Activated T-cell treated with anti-CD3 and anti-CD28 coated beads, Interleukin-2, amount 50 U/mL, for 4 hours (primary cell): ENCODE data around the gene TCAP. TPM values are rescaled to one million over a fixed set of nuclear protein-coding genes. Genes with fewer than 3 reads are reported as not detected.

Experiments
- ATAC-seq, 2 donors: fragments of 200-7000 bp; cut with Tn5 transposase; one replicate each; pipeline ENCODE4 v1.10.0; 2021
- DNase-seq: peaks from one replicate; pipeline ENCODE4 v3.0.0-alpha.2; 2020
- H3K27me3 Mint-ChIP-seq: one replicate; pipeline ENCODE4 v1.8.0; 2021; ENCODE audit warnings: low read depth, mixed read lengths
- H3K36me3 Mint-ChIP-seq: one replicate; pipeline ENCODE4 v1.8.0; 2022; ENCODE audit warnings: mixed read lengths; ENCODE audit not compliant: insufficient read depth
- H3K4me1 Mint-ChIP-seq: one replicate; pipeline ENCODE4 v1.8.0; 2021; ENCODE audit warnings: low read depth, mixed read lengths
- H3K4me3 Mint-ChIP-seq: one replicate; pipeline ENCODE4 v1.8.0; 2021; ENCODE audit warnings: mild to moderate bottlenecking, moderate library complexity, mixed read lengths
- H3K9me3 Mint-ChIP-seq: one replicate; pipeline ENCODE4 v1.8.0; 2021; ENCODE audit warnings: mixed read lengths
- total RNA-seq, 3 donors: library from RNA; stranded (reverse); gene quantifications; one replicate each; pipeline ENCODE4 v1.2.1, GENCODE V29; 2021

TCAP gene
- total RNA-seq, 3 donors from 2014 or later, result 0.73 to 1.4 (median 1.4) TPM

- peak within 1 kb of the TSS; percentile 96 for H3K4me3 Mint-ChIP-seq
- DNase-seq, result peak; percentile 85
- H3K4me1 Mint-ChIP-seq, result peaks cover 52% of the 10 kb centered on the region
Measured at GRCh38 chr17:39636927-39637736, 28.0 kb upstream of the TCAP start, which contains the start of gene STARD3. TSS of gene STARD3 (plus strand) at chr17:39637144. CDS start at chr17:39653532, 16,388 bp downstream.

GRCh38 chr17:39638317-39638716 lies 26.8 kb upstream of the TCAP start:
- Mint-ChIP-seq H3K4me1 (peaks cover 62% of the 10 kb centered on the region), H3K36me3 (peaks cover 2% of the 10 kb centered on the region), H3K4me3 (peak overlapping the region; percentile 96), H3K27me3 (no peaks in the 10 kb centered on the region), H3K9me3 (no peaks in the 10 kb centered on the region)
- no peak for DNase-seq
- no peak for ATAC-seq

More at GRCh38 chr17:39636927-39637736, 28.0 kb upstream of the TCAP start, which contains the start of gene STARD3:
- H3K27me3 Mint-ChIP-seq, result no peaks in the 10 kb centered on the region
- peak; percentile 92 to 93 for ATAC-seq
- H3K9me3 Mint-ChIP-seq, result no peaks in the 10 kb centered on the region
- peaks cover 2% of the 10 kb centered on the region for H3K36me3 Mint-ChIP-seq

GRCh38 chr17:39639043-39639442 lies 26.1 kb upstream of the TCAP start:
- DNase-seq, result no peak
- Mint-ChIP-seq H3K9me3 (no peaks in the 10 kb centered on the region), H3K36me3 (peaks cover 2% of the 10 kb centered on the region), H3K27me3 (no peaks in the 10 kb centered on the region), H3K4me1 (peaks cover 69% of the 10 kb centered on the region), H3K4me3 (no peak overlapping the region)
- no peak for ATAC-seq

- peaks cover 2% of the 10 kb centered on the region for H3K36me3 Mint-ChIP-seq
- no peaks in the 10 kb centered on the region for H3K27me3 Mint-ChIP-seq
- H3K4me3 Mint-ChIP-seq, result peak overlapping the region; percentile 55
- H3K9me3 Mint-ChIP-seq, result no peaks in the 10 kb centered on the region
- ATAC-seq (no peak), DNase-seq (no peak)
- peaks cover 68% of the 10 kb centered on the region for H3K4me1 Mint-ChIP-seq
Measured at GRCh38 chr17:39639566-39640458, 25.3 kb upstream of the TCAP start.

- ATAC-seq (no peak), DNase-seq (no peak)
- Mint-ChIP-seq H3K4me3 (no peak overlapping the region), H3K27me3 (no peaks in the 10 kb centered on the region), H3K9me3 (no peaks in the 10 kb centered on the region), H3K4me1 (peaks cover 74% of the 10 kb centered on the region), H3K36me3 (peaks cover 2% of the 10 kb centered on the region)
Measured at GRCh38 chr17:39640591-39641031, 24.5 kb upstream of the TCAP start.

GRCh38 chr17:39641097-39641496 lies 24.1 kb upstream of the TCAP start:
- H3K4me1 Mint-ChIP-seq, result peaks cover 74% of the 10 kb centered on the region
- H3K4me3 Mint-ChIP-seq, result no peak overlapping the region
- no peaks in the 10 kb centered on the region for H3K27me3 Mint-ChIP-seq
- no peaks in the 10 kb centered on the region for H3K9me3 Mint-ChIP-seq
- peaks cover 2% of the 10 kb centered on the region for H3K36me3 Mint-ChIP-seq
- no peak for ATAC-seq
- no peak for DNase-seq

- peaks cover 2% of the 10 kb centered on the region for H3K36me3 Mint-ChIP-seq
- peaks cover 70% of the 10 kb centered on the region for H3K4me1 Mint-ChIP-seq
- H3K4me3 Mint-ChIP-seq, result no peak overlapping the region
- no peak for ATAC-seq
- no peaks in the 10 kb centered on the region for H3K27me3 Mint-ChIP-seq
- H3K9me3 Mint-ChIP-seq, result no peaks in the 10 kb centered on the region
- DNase-seq, result no peak
Measured at GRCh38 chr17:39641883-39642282, 23.3 kb upstream of the TCAP start.

- H3K4me1 Mint-ChIP-seq, result peaks cover 70% of the 10 kb centered on the region
- no peak for ATAC-seq
- no peak overlapping the region for H3K4me3 Mint-ChIP-seq
Measured at GRCh38 chr17:39642291-39643074, 22.7 kb upstream of the TCAP start.

GRCh38 chr17:39643271-39643670 lies 21.9 kb upstream of the TCAP start:
- no peaks in the 10 kb centered on the region for H3K27me3 Mint-ChIP-seq
- no peak overlapping the region for H3K4me3 Mint-ChIP-seq

More at GRCh38 chr17:39642291-39643074, 22.7 kb upstream of the TCAP start:
- Mint-ChIP-seq H3K36me3 (peaks cover 2% of the 10 kb centered on the region), H3K27me3 (no peaks in the 10 kb centered on the region), H3K9me3 (no peaks in the 10 kb centered on the region)
- no peak for DNase-seq

GRCh38 chr17:39647256-39647655 lies 17.9 kb upstream of the TCAP start:
- Mint-ChIP-seq H3K9me3 (no peaks in the 10 kb centered on the region), H3K36me3 (peaks cover 9% of the 10 kb centered on the region), H3K4me3 (no peak overlapping the region), H3K27me3 (no peaks in the 10 kb centered on the region), H3K4me1 (peaks cover 55% of the 10 kb centered on the region)
- DNase-seq, result no peak
- no peak for ATAC-seq

More at GRCh38 chr17:39643271-39643670, 21.9 kb upstream of the TCAP start:
- no peak for ATAC-seq
- Mint-ChIP-seq H3K9me3 (no peaks in the 10 kb centered on the region), H3K4me1 (peaks cover 64% of the 10 kb centered on the region), H3K36me3 (no peaks in the 10 kb centered on the region)
- no peak for DNase-seq

- DNase-seq, result no peak
- no peaks in the 10 kb centered on the region for H3K9me3 Mint-ChIP-seq
- H3K27me3 Mint-ChIP-seq, result no peaks in the 10 kb centered on the region
- ATAC-seq, result no peak
- peaks cover 9% of the 10 kb centered on the region for H3K36me3 Mint-ChIP-seq
- H3K4me3 Mint-ChIP-seq, result no peak overlapping the region
- H3K4me1 Mint-ChIP-seq, result peaks cover 45% of the 10 kb centered on the region
Measured at GRCh38 chr17:39648616-39649366, 16.4 kb upstream of the TCAP start.

- no peak for DNase-seq
- Mint-ChIP-seq H3K27me3 (no peaks in the 10 kb centered on the region), H3K36me3 (peaks cover 9% of the 10 kb centered on the region), H3K4me1 (peaks cover 48% of the 10 kb centered on the region), H3K4me3 (no peak overlapping the region), H3K9me3 (no peaks in the 10 kb centered on the region)
- no peak for ATAC-seq
Measured at GRCh38 chr17:39650121-39650579, 15.0 kb upstream of the TCAP start.

GRCh38 chr17:39651923-39652586 lies 13.1 kb upstream of the TCAP start:
- DNase-seq (no peak), ATAC-seq (no peak)
- peaks cover 11% of the 10 kb centered on the region for H3K36me3 Mint-ChIP-seq
- no peaks in the 10 kb centered on the region for H3K27me3 Mint-ChIP-seq
- H3K9me3 Mint-ChIP-seq, result no peaks in the 10 kb centered on the region
- H3K4me1 Mint-ChIP-seq, result peaks cover 47% of the 10 kb centered on the region
- H3K4me3 Mint-ChIP-seq, result no peak overlapping the region
